ENCODE results near the gene USP4. TPM values are rescaled to one million over a fixed set of nuclear protein-coding genes. Genes with fewer than 3 reads are reported as not detected.

The USP4 gene
- total RNA-seq, 2 donors from 2014 or later = 40.5 to 43.9 TPM

GRCh38 chr3:49311283-49311682 lies 28.6 kb downstream of the USP4 start:
- Histone ChIP-seq H3K9ac (ENCODE audit: low read depth in 2 of 2, low read length in 2 of 2) (no peak overlapping the region), H3K9me3 (no peaks in the 10 kb centered on the region), H3K4me3 (no peak overlapping the region), H3K27ac (no peak overlapping the region), H3K4me1 (no peaks in the 10 kb centered on the region), H3K27me3 (no peaks in the 10 kb centered on the region), H3K36me3 (peaks cover 3% of the 10 kb centered on the region)
- TF ChIP-seq CTCF (IDR thresholded peaks at IDR 0.05) = no peak
- intact Hi-C loops (cut with DNase I) = no loop called here
- no peak for DNase-seq

GRCh38 chr3:49310677-49311076 lies 29.2 kb downstream of the USP4 start:
- DNase-seq = no peak
- Histone ChIP-seq H3K27me3 (no peaks in the 10 kb centered on the region), H3K4me1 (no peaks in the 10 kb centered on the region), H3K9me3 (no peaks in the 10 kb centered on the region), H3K36me3 (peaks cover 3% of the 10 kb centered on the region), H3K27ac (no peak overlapping the region), H3K4me3 (no peak overlapping the region), H3K9ac (ENCODE audit: low read depth in 2 of 2, low read length in 2 of 2) (no peak overlapping the region)
- TF ChIP-seq CTCF (IDR thresholded peaks at IDR 0.05) = no peak
- intact Hi-C loops (cut with DNase I) = no loop called here

- no peak overlapping the region for H3K9ac ChIP-seq (ENCODE audit: low read depth in 2 of 2, low read length in 2 of 2)
- H3K36me3 ChIP-seq = peaks cover 11% of the 10 kb centered on the region
- no peak for TF ChIP-seq CTCF (IDR thresholded peaks at IDR 0.05)
- H3K9me3 ChIP-seq = no peaks in the 10 kb centered on the region
- intact Hi-C loops (cut with DNase I) = no loop called here
- no peak overlapping the region for H3K27ac ChIP-seq
- DNase-seq = no peak
- H3K4me3 ChIP-seq = no peak overlapping the region
- H3K4me1 ChIP-seq = no peaks in the 10 kb centered on the region
- no peaks in the 10 kb centered on the region for H3K27me3 ChIP-seq
Observed at GRCh38 chr3:49305608-49306007, 34.2 kb downstream of the USP4 start.

- H3K36me3 ChIP-seq = peaks cover 22% of the 10 kb centered on the region
- no peaks in the 10 kb centered on the region for H3K9me3 ChIP-seq
- TF ChIP-seq CTCF (IDR thresholded peaks at IDR 0.05) = no peak
- H3K27ac ChIP-seq = no peak overlapping the region
- no peaks in the 10 kb centered on the region for H3K4me1 ChIP-seq
- H3K4me3 ChIP-seq = no peak overlapping the region
- H3K9ac ChIP-seq (ENCODE audit: low read depth in 2 of 2, low read length in 2 of 2) = no peak overlapping the region
- H3K27me3 ChIP-seq = no peaks in the 10 kb centered on the region
- DNase-seq = no peak
- intact Hi-C loops (cut with DNase I) = no loop called here
Observed at GRCh38 chr3:49302613-49303012, 37.2 kb downstream of the USP4 start.

- Histone ChIP-seq H3K27me3 (no peaks in the 10 kb centered on the region), H3K9ac (ENCODE audit: low read depth in 2 of 2, low read length in 2 of 2) (no peak overlapping the region), H3K9me3 (no peaks in the 10 kb centered on the region), H3K27ac (no peak overlapping the region), H3K36me3 (peaks cover 28% of the 10 kb centered on the region), H3K4me1 (no peaks in the 10 kb centered on the region), H3K4me3 (no peak overlapping the region)
- DNase-seq = no peak
- intact Hi-C loops (cut with DNase I) = no loop called here
- TF ChIP-seq CTCF (IDR thresholded peaks at IDR 0.05) = no peak
Observed at GRCh38 chr3:49300595-49300994, 39.3 kb downstream of the USP4 start.

GRCh38 chr3:49298511-49298910 lies 41.3 kb downstream of the USP4 start:
- intact Hi-C loops (cut with DNase I) = loop anchor here (5.0 kb wide), 1 partner anchor 149 kb away; no protein-coding TSS in a partner anchor
- no peak overlapping the region for H3K9ac ChIP-seq (ENCODE audit: low read depth in 2 of 2, low read length in 2 of 2)
- DNase-seq = no peak
- H3K27me3 ChIP-seq = no peaks in the 10 kb centered on the region
- H3K4me3 ChIP-seq = no peak overlapping the region
- TF ChIP-seq CTCF (IDR thresholded peaks at IDR 0.05) = no peak
- H3K4me1 ChIP-seq = no peaks in the 10 kb centered on the region
- no peak overlapping the region for H3K27ac ChIP-seq
- peaks cover 36% of the 10 kb centered on the region for H3K36me3 ChIP-seq
- H3K9me3 ChIP-seq = no peaks in the 10 kb centered on the region

Measured in colonic mucosa (tissue), 4 donors.